SK-N-MC (cell line): ENCODE results near the gene RCC1.
"Not testable (repeated sequence)": the region's sequence is repeated elsewhere in the genome, so short reads cannot be mapped to it uniquely, and the experiment has no call there.

ENCODE experiments used
- EZH2 ChIP-seq: fragments of 200-600 bp; sonication (generic); IDR thresholded peaks from one replicate; pipeline ENCODE4 v1.6.1; 2017; ENCODE audit warnings: antibody characterized with exemption
- FOXP2 ChIP-seq: optimal IDR thresholded peaks from 2 replicates; pipeline ENCODE3; 2011; ENCODE audit warnings: mild to moderate bottlenecking, moderate library complexity; ENCODE audit not compliant: insufficient read depth; ENCODE audit errors: extremely low read length, control extremely low read depth

- not testable (repeated sequence) for TF ChIP-seq EZH2, FOXP2
These were observed 80.9 kb downstream of the RCC1 start for GRCh38 chr1:28586585-28587391.
